Activated CD8-positive, alpha-beta memory T cell treated with anti-CD3 and anti-CD28 coated beads, Interleukin-2, amount 50 U/mL, for 48 hours (primary cell): ENCODE measurements around the gene PSMD10.

Experiments used
- DNase-seq: peaks from one replicate; pipeline ENCODE4 v3.0.0-alpha.2; 2020

Gene PSMD10

GRCh38 chrX:108070891-108071290 is 20.5 kb downstream of the PSMD10 start:
- no peak for DNase-seq

- no peak for DNase-seq
Measured at GRCh38 chrX:108068121-108068520, 23.2 kb downstream of the PSMD10 start.

- DNase-seq: no peak
Measured at GRCh38 chrX:108064613-108065012, 26.7 kb downstream of the PSMD10 start.

DNA sequence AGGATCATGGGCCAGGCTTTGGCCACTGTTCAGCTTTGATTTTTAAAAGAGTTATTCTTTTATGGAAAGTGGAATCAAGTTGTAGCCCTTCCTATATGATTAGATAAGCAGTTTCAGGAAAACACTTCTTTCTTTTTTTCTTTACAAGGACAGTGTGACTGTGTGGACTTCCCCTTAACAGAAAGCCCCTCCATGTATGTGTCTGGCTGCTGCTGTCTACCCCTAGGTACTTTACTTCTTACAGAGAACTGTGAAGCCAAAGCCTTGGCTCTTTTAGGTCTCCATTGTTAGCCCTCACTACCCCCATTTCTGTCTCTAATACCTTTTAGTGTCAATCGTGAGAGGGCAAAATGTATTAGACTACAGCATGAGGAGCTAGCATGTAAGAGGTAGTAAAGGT is 27.3 kb downstream of the PSMD10 start:
- DNase-seq: no peak

DNA sequence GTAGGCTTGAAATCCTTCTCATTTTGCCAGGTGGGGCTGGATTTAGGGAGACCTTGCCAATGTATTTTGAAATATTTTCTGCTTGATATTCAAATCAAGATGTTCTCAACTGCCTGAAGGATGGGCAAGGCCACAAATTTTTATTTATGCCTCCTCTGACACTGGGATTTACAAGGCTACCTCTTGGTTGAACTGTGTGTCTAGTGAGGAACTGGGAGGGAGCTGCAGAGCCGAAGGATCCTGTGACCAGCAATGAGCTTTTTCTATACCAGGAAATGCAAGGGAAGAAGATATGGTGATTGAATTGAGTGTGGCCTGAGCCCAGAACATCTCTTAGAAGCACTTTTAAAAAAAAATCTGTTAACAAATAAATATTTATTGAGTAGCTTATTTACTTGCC is 31.5 kb downstream of the PSMD10 start:
- DNase-seq: no peak

DNA sequence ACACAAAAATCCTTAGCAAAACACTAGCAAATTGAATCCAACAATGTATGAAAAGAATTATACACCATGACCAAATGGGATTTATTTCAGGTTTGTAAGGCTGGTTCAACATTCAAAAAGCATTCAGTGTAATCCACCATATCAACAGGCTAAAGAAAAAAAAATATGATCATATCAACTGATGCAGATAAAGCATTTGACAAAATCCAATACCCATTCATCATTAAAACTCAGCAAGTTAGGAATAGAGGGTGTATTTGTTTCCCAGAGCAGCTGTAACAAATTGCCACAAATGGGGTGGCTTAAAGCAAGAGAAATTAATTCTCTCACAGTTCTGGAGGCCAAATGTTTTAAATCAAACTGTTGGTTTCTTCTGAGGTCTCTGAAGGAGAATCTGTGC is 35.8 kb downstream of the PSMD10 start:
- DNase-seq: no peak

GRCh38 chrX:108053218-108053617 is 38.1 kb downstream of the PSMD10 start:
- DNase-seq: no peak

DNA sequence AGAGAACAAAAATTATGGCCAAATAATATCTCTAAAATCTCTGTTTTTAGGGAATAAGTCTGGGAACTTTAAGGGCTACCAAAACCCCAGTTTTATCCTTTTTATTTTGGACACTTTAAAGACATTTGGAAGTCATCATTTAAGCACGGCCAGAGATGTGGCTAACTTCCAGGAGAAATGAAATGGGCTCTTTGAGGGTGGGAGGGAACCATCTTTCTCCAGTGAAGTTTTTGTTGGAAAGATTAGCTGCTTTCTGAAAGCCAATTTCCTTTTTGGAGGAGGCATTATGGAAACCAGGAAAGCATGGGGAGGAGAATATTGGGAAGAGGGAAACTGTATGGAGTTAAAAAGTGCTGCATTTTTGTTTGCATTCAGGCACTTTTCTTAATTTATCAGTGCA is 41.7 kb downstream of the PSMD10 start:
- DNase-seq: no peak

DNA sequence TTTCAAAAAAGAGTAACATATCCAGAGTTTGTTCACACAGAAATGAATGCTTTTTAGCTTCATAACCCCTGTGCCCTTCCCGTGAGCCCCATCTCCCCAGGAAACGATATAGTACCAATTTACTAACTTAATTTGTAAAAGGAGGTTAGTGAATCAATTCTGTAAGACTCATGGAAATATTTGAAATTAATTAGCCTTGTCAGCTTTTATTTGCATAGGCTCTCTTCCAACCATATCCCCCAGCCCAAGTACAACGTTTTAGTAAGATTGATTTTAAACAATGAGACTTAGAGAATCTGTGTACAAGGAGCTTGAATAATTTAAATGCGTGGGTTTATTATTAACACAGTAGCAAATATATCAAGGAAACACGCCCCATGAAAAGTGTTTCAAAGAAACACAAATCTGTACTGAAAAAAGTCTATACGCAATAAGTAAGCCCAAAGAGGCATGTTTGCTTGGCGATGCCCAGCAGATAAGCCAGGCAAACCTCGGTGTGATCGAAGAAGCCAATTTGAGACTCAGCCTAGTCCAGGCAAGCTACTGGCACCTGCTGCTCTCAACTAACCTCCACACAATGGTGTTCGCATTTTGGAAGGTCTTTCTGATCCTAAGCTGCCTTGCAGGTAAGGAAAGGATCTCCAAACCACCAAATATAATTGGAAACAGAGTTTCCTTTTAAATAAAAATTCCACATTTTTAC is 46.6 kb downstream of the PSMD10 start, which contains the start of gene VSIG1:
VSIG1 (plus strand) TSS at position 512 of the 703 bp plus-strand sequence; CDS start at position 578, 66 bp downstream.
- no peak for DNase-seq

- DNase-seq: no peak
Measured at GRCh38 chrX:108036298-108036973, 54.9 kb downstream of the PSMD10 start.

- DNase-seq: no peak
Measured at GRCh38 chrX:108034725-108035124, 56.6 kb downstream of the PSMD10 start.
